Activated naive CD8-positive, alpha-beta T cell treated with anti-CD3 and anti-CD28 coated beads, Interleukin-2, amount 50 U/mL, for 24 hours (primary cell): ENCODE data around the gene ABHD17A.
A peak's percentile ranks its signal among the peaks of the same experiment; 100 is the strongest.

ENCODE experiments used
- ATAC-seq: fragments of 150-1000 bp; cut with Tn5 transposase; one replicate; pipeline ENCODE4 v1.10.0; 2021
- DNase-seq: peaks from one replicate; pipeline ENCODE4 v3.0.0; 2021
- H3K27ac Mint-ChIP-seq: one replicate; pipeline ENCODE4 v1.8.0; 2021; ENCODE audit warnings: mild to moderate bottlenecking, mixed read lengths
- H3K27me3 Mint-ChIP-seq: one replicate; pipeline ENCODE4 v1.8.0; 2021; ENCODE audit warnings: mixed read lengths
- H3K36me3 Mint-ChIP-seq: one replicate; pipeline ENCODE4 v1.8.0; 2021; ENCODE audit warnings: low read depth, mixed read lengths
- H3K4me1 Mint-ChIP-seq: one replicate; pipeline ENCODE4 v1.8.0; 2021; ENCODE audit warnings: mixed read lengths
- H3K4me3 Mint-ChIP-seq: one replicate; pipeline ENCODE4 v1.8.0; 2021; ENCODE audit warnings: mild to moderate bottlenecking, moderate library complexity, mixed read lengths
- H3K9me3 Mint-ChIP-seq: one replicate; pipeline ENCODE4 v1.8.0; 2021; ENCODE audit warnings: mixed read lengths

The ABHD17A gene

DNA sequence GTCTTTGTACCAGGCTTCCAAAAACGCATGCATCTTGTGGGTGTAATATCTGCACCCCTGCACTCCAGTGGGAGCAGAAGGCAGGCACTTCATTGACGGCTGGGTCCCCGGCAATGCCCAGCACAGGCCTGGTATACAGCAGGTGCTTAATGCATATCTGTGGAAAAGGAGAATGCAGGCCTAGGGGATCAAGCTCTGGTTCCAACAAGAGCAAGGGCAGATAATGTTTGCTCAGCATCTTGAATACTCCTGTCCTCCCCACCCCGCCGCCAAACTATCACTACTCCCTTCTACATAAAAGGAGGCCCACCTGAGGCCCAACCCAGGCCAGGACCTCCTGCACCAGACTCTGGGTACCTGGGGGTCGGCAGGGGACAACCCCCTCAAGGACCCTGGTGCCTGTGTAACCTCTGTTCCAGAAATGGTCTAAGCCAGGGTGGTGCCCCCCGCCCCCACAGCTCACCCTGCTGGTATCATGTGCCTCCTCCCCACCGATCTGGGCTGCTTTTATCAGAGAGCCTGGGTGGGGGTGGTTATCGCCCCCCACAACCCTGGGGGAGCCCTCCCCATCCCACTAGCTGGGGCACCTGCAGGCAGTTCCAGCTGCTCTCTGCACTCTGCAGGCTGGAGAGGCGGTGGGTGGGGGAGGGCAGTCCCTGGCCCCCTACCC lies 26.7 kb downstream of the ABHD17A start:
- H3K4me3 Mint-ChIP-seq: peak overlapping the region; percentile 67
- H3K9me3 Mint-ChIP-seq: no peaks in the 10 kb centered on the region
- H3K27me3 Mint-ChIP-seq: no peaks in the 10 kb centered on the region
- H3K36me3 Mint-ChIP-seq: peaks cover 6% of the 10 kb centered on the region
- H3K4me1 Mint-ChIP-seq: peaks cover 47% of the 10 kb centered on the region
- H3K27ac Mint-ChIP-seq: no peak overlapping the region
- no peak for ATAC-seq
- DNase-seq: no peak

DNA sequence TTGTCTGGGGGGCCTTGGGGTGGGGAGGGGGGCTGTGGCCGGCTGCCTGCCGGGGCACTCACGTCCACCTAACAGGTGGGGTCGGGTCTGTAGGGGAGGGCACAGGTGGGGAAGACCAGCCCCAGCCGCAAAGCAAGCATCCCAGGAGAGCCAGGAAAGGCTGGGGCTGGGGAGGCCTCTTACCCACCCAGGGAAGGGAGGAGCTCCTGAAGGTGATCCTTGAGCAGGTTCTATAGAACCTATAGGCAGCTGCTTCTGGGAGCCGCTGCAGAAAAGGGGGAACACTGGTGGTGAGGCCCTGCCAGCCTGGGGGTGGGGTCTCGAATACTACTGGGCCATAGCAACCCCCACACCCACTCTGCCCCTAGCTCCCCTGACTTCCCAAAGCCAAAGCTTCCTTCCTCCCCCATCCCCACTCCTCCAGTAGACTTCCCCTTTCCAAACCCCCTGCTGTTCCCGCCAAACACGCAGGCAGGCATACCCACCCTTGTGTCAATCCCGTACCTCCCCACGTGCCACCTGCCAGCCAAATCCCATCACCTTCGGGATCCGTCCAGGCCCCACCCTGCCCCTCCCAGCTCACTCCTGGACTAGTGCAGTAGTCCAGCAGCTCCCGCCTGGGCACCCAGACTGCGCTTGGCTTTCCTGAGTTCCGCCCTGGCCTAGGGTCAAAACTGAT lies 27.5 kb downstream of the ABHD17A start:
- Mint-ChIP-seq H3K27me3 (no peaks in the 10 kb centered on the region), H3K4me1 (peaks cover 54% of the 10 kb centered on the region), H3K36me3 (peaks cover 8% of the 10 kb centered on the region), H3K4me3 (peak overlapping the region; percentile 67), H3K9me3 (no peaks in the 10 kb centered on the region), H3K27ac (peak overlapping the region; percentile 35)
- ATAC-seq: no peak
- DNase-seq: no peak

DNA sequence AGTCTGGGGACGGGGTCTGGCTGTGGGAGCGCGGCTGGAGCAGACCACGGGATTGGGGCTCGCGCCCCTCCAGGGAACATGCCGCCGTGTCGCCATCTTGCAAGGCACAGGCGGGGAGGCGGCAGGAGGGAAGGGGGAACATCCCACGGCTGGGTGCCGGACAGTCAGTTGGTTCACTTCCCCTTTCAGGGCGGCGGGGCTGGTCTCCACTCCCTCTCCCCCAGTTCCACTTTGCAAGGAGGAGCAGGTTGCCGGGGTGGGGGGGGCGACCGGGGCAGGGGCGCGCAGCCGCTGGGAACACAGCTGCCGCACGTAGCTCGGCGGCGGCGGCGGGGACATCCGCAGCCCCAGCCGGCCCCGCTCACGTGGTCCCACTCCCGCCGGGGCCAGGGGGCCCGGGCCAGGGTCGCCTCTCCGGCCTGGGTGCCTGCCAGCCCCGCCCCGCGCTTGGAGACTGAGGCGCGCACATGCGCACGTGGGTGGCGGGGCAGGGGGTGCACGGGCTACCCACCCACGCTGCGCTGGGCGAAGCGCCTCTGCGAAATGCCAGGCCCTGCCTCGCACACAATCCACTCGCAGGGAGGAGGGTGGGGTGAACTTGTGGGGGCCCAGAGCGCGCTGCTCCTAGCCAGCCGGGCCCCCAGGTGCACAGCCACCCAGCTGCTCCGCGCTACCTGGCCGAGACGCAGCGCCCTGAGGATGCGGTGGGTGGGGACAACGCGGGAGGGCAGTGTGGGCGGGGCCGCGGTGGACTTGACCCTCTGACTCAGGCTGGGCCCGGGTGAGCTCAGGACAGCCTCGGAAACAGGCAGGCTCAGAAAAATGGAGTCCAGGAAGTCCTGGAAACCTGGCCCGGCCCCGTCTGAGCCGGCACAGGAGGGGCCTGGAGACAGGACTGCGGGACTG lies 28.3 kb downstream of the ABHD17A start:
- peak overlapping the region; percentile 80 for H3K27ac Mint-ChIP-seq
- peak overlapping the region; percentile 78 for H3K4me3 Mint-ChIP-seq
- no peaks in the 10 kb centered on the region for H3K27me3 Mint-ChIP-seq
- H3K36me3 Mint-ChIP-seq: peaks cover 4% of the 10 kb centered on the region
- peak; percentile 13 for ATAC-seq
- H3K9me3 Mint-ChIP-seq: no peaks in the 10 kb centered on the region
- DNase-seq: peak; percentile 72
- H3K4me1 Mint-ChIP-seq: peaks cover 59% of the 10 kb centered on the region

DNA sequence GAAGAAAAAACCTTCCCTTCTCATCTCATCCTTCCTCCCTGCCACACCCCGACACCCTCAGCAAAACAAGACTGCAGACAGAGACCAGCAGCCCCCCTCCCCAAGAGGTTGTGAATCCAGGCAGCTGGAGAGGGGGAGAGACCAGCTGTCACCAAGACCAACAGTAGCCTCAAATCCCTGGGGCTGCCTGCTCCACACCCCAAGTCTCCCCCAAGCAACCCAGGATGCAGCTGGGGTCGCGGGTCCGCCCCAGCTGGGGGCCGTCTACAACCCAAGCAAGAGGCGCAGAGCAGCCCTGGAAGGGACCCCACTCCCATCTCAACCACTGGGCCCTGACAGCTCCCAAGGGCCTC lies 29.0 kb downstream of the ABHD17A start:
- Mint-ChIP-seq H3K4me3 (peak overlapping the region; percentile 78), H3K4me1 (peaks cover 55% of the 10 kb centered on the region), H3K36me3 (peaks cover 2% of the 10 kb centered on the region), H3K9me3 (no peaks in the 10 kb centered on the region), H3K27me3 (no peaks in the 10 kb centered on the region), H3K27ac (peak overlapping the region; percentile 80)
- no peak for ATAC-seq
- no peak for DNase-seq

DNA sequence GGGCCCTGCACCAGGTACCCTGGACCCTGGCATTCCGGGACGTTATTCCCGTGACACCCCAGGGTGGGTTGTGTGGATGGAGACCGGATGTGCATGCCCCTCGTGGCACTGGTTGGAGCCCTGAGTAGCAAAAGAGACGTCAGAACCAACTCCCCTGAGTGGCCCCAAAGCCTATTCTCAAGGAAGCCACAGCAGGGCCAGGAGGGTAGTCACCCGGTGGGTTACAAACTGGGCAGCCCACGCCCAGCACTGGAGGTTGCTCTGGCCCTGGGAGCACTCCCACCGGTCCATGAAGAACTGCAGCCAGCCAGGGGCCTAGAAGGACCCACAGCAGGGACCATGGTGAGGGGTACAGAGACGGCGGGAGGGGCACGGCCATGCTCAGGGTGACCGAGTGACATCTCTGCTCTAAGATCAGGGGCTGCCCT lies 29.5 kb downstream of the ABHD17A start:
- peak; percentile 40 for ATAC-seq
- Mint-ChIP-seq H3K4me1 (peaks cover 55% of the 10 kb centered on the region), H3K36me3 (peaks cover 4% of the 10 kb centered on the region), H3K27me3 (no peaks in the 10 kb centered on the region), H3K4me3 (peak overlapping the region; percentile 78), H3K9me3 (no peaks in the 10 kb centered on the region), H3K27ac (peak overlapping the region; percentile 80)
- DNase-seq: peak; percentile 62

DNA sequence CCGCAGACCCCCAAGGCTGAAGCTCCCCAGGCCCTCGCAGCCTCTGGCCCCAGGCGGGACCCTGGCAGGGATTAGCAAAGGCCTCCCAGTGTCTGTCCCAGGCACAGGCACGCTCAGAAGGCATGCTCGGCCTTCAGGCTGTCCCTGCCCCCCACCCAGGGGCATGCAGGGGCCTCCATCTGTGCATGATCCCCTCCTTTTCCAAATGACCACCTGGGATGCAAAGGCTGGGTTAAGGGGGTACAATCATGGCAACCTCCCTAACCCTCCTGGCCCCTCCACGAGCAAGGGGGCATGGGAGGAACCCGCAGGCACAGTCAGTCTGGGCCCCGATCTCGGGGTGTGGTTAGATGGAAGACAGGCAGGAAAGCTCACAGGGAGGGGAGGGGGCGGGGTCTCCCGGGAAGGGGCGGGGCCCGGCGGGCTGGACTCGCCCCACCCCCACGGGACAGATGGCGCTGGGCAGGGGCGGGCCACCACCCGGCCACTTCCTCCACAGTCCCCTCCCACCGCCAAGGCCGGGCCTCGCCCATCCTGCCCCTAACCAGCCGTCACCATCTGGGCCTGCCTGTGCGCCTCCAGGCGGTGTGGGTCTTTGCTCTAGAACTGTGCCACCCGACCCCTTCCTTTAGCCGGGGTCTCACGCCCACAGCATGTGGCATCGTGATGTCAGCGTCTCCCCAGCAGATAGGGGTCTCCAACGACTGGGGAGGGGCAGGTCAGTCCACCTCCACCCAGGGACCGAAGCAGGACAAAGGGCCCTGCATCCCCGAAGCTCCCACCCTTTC lies 30.1 kb downstream of the ABHD17A start:
- Mint-ChIP-seq H3K36me3 (peaks cover 5% of the 10 kb centered on the region), H3K27me3 (no peaks in the 10 kb centered on the region), H3K9me3 (no peaks in the 10 kb centered on the region), H3K4me1 (peaks cover 56% of the 10 kb centered on the region), H3K4me3 (peak overlapping the region; percentile 78), H3K27ac (peak overlapping the region; percentile 80)
- ATAC-seq: peak; percentile 67
- DNase-seq: peak; percentile 89

DNA sequence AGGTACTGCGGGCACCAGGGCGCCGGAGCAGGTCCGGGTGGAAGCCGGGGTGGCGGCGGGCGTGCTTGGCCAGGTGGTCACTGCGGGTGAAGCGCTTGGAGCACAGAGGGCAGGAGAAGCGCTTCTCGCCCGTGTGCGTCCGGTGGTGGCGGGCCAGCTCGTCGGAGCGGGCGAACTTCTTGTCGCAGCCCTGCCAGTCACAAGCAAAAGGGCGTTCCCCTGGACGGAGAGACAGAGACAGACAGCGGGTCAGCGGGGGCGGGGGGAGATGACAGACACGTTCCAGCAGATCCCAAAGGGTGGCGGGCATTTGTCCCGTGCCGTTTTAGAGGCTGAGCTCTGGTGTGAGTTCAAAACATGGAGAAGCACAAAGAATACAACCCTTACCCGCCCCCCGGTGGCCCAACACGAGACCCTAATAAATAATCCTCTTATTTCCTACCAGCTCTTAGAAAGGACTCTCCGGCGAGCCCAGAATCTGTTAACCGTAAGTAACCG lies 30.7 kb downstream of the ABHD17A start:
- Mint-ChIP-seq H3K27ac (peak overlapping the region; percentile 73), H3K4me3 (peak overlapping the region; percentile 78), H3K36me3 (peaks cover 5% of the 10 kb centered on the region), H3K9me3 (no peaks in the 10 kb centered on the region), H3K27me3 (no peaks in the 10 kb centered on the region), H3K4me1 (peaks cover 57% of the 10 kb centered on the region)
- no peak for DNase-seq
- ATAC-seq: no peak

DNA sequence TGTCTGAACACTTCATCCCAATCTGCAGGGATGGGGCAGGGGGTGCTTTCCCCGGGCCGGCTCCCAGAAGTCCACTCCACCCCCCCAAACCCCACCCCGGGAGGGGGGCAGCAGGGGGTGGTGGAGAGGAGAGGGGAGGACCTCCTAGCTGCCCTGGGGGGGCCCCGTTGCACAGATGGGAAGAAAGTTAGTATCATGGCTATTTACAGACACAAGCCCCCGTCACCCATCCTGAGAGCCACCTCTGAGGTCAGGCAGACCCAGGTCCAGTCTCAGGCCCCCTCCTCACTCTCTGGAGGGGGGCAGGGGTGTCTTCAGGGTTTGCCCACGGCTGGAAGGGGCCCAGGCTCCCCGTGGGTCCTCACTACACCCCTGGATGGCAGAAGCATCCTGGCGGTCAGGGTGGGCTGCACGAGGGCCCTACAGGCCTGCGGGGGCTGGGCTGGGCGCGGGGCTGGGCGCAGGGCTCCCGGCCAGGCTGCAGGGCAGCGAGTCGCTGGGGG lies 31.2 kb downstream of the ABHD17A start:
- peaks cover 57% of the 10 kb centered on the region for H3K4me1 Mint-ChIP-seq
- no peaks in the 10 kb centered on the region for H3K9me3 Mint-ChIP-seq
- H3K36me3 Mint-ChIP-seq: peaks cover 5% of the 10 kb centered on the region
- H3K4me3 Mint-ChIP-seq: no peak overlapping the region
- ATAC-seq (no peak), DNase-seq (no peak)
- no peaks in the 10 kb centered on the region for H3K27me3 Mint-ChIP-seq
- no peak overlapping the region for H3K27ac Mint-ChIP-seq

DNA sequence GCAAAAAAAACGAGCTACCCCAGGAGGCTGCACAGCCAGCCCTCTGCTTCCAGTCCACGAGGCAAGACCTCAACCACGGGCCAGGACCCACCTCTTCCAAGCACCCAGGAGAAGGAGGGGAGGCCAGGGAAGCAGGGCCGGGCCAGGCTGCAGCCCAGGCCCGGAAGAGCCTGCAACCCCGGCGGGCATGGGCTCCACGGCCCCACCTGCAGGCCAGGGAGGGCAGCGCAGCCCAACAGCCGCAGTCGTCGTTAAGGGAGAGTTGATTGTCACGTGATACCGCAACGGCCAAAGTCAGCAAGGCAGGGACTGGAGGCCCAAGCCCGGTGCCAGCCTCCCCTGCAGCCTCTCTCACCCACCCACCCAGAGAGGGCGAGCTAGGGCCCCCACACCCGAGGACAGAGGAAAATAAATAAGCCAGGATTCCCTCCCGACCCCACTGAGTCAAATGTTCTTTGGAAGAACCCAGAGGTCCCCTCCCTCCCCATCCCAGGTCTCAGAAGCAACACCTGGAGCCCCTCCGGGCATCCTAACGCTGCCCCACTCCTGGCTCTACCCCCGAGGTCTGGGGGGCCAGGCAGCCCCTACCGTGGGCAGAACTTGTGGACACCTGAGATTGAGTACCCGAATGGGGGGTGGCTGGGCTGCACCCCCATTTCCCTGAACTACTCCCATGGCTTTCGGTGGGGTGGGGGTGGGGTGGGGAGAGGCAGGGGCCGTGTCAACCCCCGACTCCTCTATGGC lies 31.8 kb downstream of the ABHD17A start:
- Mint-ChIP-seq H3K9me3 (no peaks in the 10 kb centered on the region), H3K27ac (peak overlapping the region; percentile 85), H3K36me3 (peaks cover 5% of the 10 kb centered on the region), H3K4me3 (peak overlapping the region; percentile 38), H3K27me3 (no peaks in the 10 kb centered on the region), H3K4me1 (peaks cover 57% of the 10 kb centered on the region)
- ATAC-seq (peak; percentile 13), DNase-seq (peak; percentile 88)

DNA sequence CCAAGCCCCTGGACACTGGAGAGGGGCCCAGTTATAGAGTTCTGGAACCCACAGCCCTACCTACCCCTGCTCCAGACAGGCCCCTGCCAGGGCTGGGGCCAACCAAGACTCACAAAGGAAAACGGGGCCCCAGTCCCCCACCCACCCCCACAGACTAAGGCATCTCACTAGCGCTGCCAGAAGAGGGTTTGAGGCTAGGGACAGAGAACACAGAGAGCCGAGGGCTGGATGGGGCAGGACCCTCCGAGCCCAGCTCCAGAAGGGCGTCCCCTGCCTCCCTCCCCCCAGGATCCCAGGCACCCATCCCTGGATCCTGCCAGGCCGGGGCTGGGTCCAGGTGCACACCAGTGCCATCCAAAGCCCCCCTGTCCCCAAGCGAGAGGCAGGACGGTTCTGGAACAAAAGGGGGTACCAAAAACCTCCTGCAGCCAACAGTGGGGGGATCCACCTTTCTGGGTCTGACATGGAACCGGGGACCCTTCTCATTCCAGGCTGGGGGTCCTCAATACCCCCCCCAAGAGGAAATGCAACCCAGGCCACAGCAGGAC lies 32.6 kb downstream of the ABHD17A start:
- Mint-ChIP-seq H3K9me3 (no peaks in the 10 kb centered on the region), H3K36me3 (peaks cover 5% of the 10 kb centered on the region), H3K27ac (no peak overlapping the region), H3K27me3 (no peaks in the 10 kb centered on the region), H3K4me3 (peak overlapping the region; percentile 29), H3K4me1 (peaks cover 54% of the 10 kb centered on the region)
- DNase-seq: no peak
- no peak for ATAC-seq

DNA sequence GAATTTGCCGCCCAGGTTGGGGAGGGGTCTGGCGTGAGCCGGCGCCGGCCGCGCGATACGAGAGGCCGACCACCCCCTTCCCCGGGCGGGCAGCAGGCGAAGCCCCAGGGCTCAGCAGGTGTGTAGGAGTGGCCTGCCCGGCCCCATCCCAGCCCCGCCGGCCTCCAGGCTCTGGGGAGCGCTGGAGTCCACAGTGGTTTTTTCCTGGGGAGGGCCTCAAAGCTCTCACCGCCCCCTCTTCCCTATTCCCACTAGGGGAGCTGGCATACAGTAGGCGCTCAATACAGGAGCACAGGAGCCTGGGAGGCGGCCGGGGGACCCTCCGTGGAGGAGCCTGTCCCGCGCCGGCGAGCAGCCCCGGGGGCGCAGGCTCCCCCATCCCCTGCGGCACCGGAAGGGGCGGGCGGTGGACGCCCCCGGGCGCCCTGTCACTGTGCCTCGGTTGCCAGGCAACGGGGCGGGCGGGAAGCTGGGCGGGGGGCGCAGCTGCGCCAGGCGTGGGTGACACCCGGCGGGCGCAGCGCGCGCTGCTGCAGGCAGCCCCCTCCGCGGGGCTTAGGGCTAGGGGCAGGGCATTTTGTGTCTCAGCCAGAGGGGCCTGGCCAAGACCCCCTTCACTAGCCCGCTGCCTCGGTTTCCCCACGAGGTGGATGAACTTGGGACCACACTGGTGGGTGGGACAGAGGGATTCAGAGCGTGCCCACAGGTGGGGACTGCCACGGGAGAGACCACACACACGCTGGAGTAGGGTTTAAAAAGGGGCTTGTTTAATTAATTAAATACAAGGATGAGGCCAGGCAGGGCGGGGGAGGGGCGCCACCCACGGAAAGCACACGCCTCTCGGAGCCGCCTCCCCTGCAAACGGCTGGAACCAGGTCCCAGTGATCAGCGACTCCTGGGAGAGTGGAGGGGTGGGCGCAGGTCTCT lies 33.4 kb downstream of the ABHD17A start:
- Mint-ChIP-seq H3K36me3 (peaks cover 10% of the 10 kb centered on the region), H3K9me3 (no peaks in the 10 kb centered on the region), H3K27ac (no peak overlapping the region), H3K4me3 (peak overlapping the region; percentile 29), H3K4me1 (peaks cover 59% of the 10 kb centered on the region), H3K27me3 (no peaks in the 10 kb centered on the region)
- DNase-seq: peak; percentile 68
- no peak for ATAC-seq
